Astrocyte (in vitro differentiated cells and primary cell): ENCODE data around the gene TRPV2.

Source experiments
- EZH2 ChIP-seq: IDR thresholded peaks from 2 replicates; pipeline ENCODE4 v1.6.1; 2012; ENCODE audit warnings: mild to moderate bottlenecking, low read length, inconsistent platforms; ENCODE audit not compliant: insufficient read depth
- TF ChIP-seq, protein P1 (sequence below): IDR thresholded peaks from 2 replicates; pipeline ENCODE4 v1.5.1; 2011; ENCODE audit warnings: low read depth, mild to moderate bottlenecking, inconsistent platforms, low read length, moderate library complexity; ENCODE audit not compliant: insufficient read depth

DNA sequence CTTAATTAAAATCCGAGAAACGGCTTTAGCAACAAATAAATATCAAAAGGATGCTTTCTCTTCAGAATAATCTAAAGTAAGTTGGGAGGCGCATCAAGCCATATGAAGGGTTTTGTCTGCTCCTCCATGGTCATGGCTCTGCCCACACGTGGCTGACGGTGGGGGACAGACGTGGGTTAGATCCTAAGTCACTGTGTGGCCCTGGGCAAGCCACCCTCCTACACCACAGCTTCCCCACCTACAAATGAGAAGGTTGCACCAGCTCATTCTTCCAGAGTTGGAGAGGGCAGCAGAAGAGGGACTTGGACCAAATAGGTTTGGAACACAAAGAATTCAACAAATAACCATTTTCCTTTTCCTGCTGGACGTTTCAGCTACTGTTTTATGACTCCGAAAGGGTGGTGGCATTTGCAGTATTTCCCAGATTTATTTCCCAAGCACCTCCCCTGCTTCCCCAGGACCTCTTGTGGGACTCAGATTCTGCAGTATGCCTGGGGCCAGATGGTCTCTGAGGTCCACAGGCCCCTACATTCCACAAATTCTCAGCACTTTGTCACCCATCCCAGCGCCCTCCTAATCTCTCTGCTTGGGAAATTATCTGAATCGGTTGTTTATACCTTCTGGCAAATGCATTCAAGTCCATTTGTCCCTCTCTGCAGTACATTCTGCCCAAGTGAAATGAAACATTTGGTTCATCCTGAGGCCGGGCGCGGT, 58.8 kb downstream of the TRPV2 start:
- TF ChIP-seq EZH2, result no peak
- TF ChIP-seq, protein P1, sequence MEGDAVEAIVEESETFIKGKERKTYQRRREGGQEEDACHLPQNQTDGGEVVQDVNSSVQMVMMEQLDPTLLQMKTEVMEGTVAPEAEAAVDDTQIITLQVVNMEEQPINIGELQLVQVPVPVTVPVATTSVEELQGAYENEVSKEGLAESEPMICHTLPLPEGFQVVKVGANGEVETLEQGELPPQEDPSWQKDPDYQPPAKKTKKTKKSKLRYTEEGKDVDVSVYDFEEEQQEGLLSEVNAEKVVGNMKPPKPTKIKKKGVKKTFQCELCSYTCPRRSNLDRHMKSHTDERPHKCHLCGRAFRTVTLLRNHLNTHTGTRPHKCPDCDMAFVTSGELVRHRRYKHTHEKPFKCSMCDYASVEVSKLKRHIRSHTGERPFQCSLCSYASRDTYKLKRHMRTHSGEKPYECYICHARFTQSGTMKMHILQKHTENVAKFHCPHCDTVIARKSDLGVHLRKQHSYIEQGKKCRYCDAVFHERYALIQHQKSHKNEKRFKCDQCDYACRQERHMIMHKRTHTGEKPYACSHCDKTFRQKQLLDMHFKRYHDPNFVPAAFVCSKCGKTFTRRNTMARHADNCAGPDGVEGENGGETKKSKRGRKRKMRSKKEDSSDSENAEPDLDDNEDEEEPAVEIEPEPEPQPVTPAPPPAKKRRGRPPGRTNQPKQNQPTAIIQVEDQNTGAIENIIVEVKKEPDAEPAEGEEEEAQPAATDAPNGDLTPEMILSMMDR, result no peak
